GM19463 (cell line): ENCODE measurements around the gene CNTNAP2.
A peak's percentile ranks its signal among the peaks of the same experiment; 100 is the strongest.

Experiments used
- ATAC-seq: cut with Tn5 transposase; IDR thresholded peaks from one replicate; pipeline ENCODE4 v1.9.1; 2021; ENCODE audit warnings: mild to moderate bottlenecking, moderate library complexity; ENCODE audit not compliant: unreplicated experiment

CNTNAP2 gene

GRCh38 chr7:146116521-146117222, at the start of gene CNTNAP2:
Gene CNTNAP2 (plus strand): TSS chr7:146116801. CDS start chr7:146116877, 76 bp downstream.
- peak; percentile 7 for ATAC-seq

- no peak for ATAC-seq
Observed at GRCh38 chr7:146067880-146068279, 48.7 kb upstream of the CNTNAP2 start.

- no peak for ATAC-seq
Observed at GRCh38 chr7:146074195-146074765, 42.3 kb upstream of the CNTNAP2 start.

GRCh38 chr7:146076344-146076743, 40.3 kb upstream of the CNTNAP2 start:
- no peak for ATAC-seq

GRCh38 chr7:146084086-146084485, 32.5 kb upstream of the CNTNAP2 start:
- ATAC-seq = no peak

- peak; percentile 79 for ATAC-seq
Observed at GRCh38 chr7:146090023-146090645, 26.5 kb upstream of the CNTNAP2 start.

GRCh38 chr7:146094356-146094755, 22.2 kb upstream of the CNTNAP2 start:
- no peak for ATAC-seq

GRCh38 chr7:146096994-146097393, 19.6 kb upstream of the CNTNAP2 start:
- ATAC-seq = no peak

- no peak for ATAC-seq
Observed at GRCh38 chr7:146106319-146106718, 10.3 kb upstream of the CNTNAP2 start.

GRCh38 chr7:146112755-146113154, 3.8 kb upstream of the CNTNAP2 start:
- no peak for ATAC-seq

- no peak for ATAC-seq
Observed at GRCh38 chr7:146115548-146115850, 1.1 kb upstream of the CNTNAP2 start.

- ATAC-seq = peak; percentile 49
Observed at GRCh38 chr7:146115851-146116520, 615 bp upstream of the CNTNAP2 start.

- ATAC-seq = no peak
Observed at GRCh38 chr7:146117576-146117975, 975 bp downstream of the CNTNAP2 start.

GRCh38 chr7:146119002-146119401, 2.4 kb downstream of the CNTNAP2 start:
- no peak for ATAC-seq

- no peak for ATAC-seq
Observed at GRCh38 chr7:146123715-146124114, 7.1 kb downstream of the CNTNAP2 start.

- no peak for ATAC-seq
Observed at GRCh38 chr7:146126767-146127509, 10.3 kb downstream of the CNTNAP2 start.

- ATAC-seq = no peak
Observed at GRCh38 chr7:146129296-146129695, 12.7 kb downstream of the CNTNAP2 start.

- no peak for ATAC-seq
Observed at GRCh38 chr7:146129997-146130396, 13.4 kb downstream of the CNTNAP2 start.

- no peak for ATAC-seq
Observed at GRCh38 chr7:146131701-146132100, 15.1 kb downstream of the CNTNAP2 start.

- ATAC-seq = no peak
Observed at GRCh38 chr7:146136357-146136875, 19.8 kb downstream of the CNTNAP2 start.

GRCh38 chr7:146138926-146139325, 22.3 kb downstream of the CNTNAP2 start:
- ATAC-seq = no peak
